Forelimb muscle (tissue), 1 donor: ENCODE measurements around the gene TTC7B. TPM values are rescaled to one million over a fixed set of nuclear protein-coding genes. Genes with fewer than 3 reads are reported as not detected.

Experiments used
- DNase-seq: peaks from one replicate; pipeline ENCODE4 v3.0.0-alpha.2; 2013; ENCODE audit warnings: low read depth
- polyA plus RNA-seq: library from polyadenylated mRNA; unstranded; fragments of 120-200 nt; gene quantifications from one replicate; pipeline ENCODE4 v1.2.1, GENCODE V29; 2013; ENCODE audit not compliant: insufficient read length

Gene TTC7B
- polyA plus RNA-seq, 1 donor = 33.2 TPM

DNA sequence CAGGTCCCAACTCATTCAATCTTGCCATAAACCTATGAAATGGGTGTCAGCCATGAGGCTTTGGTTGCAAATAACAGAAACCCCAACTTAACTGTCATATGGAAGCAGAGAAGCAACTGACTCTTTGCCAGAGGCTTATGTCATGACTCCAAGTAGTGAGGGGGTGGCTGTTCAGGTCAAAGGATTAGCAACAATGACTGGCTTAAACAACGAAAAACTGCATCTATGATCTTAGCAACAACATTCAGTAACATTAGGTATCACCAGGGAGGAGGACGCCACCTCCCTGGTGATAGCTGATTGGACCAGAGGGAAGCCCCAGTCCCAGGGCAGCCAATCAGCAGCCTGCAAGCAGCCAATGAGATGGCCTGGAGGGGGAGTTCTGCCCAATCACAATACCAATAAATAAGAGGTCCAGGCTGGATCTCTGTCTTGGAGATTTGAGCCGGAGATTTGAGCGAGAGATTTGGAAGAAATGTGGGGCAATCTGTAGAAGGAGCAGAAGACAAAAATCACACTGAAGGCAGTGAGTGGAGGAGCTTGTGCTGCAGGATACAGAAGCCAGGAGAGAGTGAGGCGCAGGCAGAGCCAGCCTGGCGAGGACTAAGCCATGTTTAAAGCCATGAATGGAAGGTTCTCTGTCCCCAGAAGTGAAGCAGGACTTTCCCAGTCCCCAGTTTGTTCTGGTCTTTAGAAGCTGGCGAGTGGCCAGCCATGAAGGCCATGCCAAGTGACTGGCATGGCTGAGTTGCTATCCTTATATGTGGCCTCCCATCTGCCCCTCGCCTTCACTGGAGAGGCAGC is 326.1 kb downstream of the TTC7B start:
- no peak for DNase-seq

DNA sequence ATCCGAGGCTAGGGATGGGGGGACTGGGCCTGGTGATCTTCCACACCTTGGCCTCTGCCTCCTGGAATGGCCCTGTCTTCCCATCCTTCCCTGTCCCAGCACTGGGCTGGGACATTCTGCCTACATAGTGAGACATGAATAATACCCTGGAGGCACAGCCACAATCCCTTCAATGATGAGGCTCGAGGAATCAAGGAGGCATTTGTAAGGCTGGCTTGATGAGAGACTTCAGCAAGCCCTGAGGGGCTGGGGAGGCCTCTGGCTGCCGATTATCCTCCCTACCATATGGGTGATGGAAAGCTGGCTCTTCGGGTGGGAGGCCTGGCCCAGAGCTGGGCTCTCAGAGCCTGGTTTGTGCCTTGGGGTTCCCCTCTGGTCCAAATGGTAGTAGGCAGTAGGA is 326.9 kb downstream of the TTC7B start:
- no peak for DNase-seq

DNA sequence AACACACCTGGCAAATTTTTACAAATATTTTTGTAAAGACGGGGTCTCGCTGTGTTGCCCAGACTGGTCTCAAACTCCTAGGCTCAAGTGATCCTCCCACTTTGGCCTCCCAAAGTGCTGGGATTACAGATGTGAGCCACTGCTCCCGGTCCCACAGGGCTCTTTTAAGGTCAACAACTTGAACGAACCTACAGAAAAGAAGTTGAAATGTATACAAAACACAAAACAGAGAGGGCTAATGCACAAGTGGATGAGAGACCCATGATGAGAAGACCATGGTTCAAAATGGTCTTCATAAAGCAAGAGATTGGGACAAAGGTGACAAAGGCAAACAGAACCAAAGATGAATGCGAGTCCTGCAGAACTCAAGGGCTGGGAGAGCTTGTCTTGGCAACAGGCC is 328.0 kb downstream of the TTC7B start:
- no peak for DNase-seq

DNA sequence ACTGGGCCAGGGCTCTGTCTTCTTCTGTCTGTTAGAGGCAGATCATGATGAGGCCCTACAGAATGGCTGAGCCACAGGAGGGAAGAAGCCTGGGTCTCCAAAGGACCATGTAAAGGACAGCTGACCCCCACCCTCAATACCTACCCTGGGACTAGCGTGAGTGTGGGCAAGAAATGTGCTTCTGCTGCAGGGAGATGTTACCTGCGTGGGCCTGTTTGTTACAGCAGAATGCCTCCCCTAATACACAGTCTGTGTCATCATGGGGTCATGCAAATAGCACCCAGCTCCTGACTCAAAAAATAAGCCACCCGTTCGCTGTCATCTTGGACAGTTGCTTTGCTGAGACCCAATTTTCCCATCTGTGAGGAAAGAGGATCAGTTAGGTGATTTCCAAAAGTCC is 328.8 kb downstream of the TTC7B start:
- no peak for DNase-seq

DNA sequence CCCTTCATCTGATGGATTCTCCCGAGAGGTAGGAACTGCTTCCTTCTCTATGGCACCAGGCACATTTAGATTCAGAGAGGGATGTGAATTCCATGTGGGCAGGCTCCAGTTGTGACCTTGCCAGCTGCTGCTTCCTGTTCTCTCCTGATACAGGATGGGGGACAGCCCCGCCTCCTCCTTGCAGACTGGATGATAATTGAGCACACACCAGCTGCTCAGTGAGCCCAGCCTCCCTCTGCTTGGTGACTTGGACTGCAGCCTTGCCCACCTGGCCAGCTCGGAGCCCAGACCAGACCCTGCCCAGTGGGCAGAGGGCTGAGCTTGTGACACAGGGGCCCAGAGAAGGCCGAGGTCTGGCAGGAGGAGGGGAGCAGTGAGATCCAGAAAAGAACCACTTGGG is 329.2 kb downstream of the TTC7B start:
- DNase-seq = no peak

DNA sequence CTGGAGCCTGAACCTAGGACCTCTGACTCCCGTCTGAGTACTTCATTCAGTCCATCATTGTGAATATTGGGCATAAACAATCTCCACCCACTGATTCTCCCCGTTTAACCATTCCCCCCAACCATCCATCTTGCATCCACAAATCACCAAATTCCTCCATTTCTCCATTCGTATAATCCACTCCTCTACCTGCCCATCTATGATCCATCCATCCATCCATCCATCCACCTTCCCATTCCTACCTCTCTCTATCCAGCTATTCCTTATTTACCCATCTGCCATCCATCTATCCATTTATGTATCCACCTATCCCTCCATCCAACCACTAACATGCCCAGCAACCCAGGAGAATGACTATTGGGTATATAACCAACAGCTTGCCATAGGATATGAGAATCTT is 331.9 kb downstream of the TTC7B start:
- DNase-seq = no peak

DNA sequence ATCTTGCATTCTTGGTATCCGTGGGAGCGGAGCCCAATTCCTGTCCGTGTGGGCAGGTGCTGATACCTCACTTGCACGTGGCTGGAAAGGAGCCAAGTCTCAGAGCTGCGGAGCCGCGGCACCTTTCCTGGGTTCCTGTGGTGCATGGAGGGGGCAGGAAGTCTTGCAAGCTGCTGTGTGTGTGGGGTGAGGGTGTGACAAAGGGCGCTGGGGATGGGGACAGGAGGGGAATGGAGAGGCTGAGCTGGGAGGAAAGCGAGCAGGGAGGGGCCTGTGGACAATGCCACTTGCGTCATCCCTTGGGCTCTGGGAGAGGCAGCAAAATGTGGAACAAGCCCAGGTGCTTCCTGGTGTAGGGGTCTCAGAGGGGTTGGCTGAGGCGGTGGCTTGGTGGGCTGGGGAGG is 332.7 kb downstream of the TTC7B start:
- DNase-seq = no peak

DNA sequence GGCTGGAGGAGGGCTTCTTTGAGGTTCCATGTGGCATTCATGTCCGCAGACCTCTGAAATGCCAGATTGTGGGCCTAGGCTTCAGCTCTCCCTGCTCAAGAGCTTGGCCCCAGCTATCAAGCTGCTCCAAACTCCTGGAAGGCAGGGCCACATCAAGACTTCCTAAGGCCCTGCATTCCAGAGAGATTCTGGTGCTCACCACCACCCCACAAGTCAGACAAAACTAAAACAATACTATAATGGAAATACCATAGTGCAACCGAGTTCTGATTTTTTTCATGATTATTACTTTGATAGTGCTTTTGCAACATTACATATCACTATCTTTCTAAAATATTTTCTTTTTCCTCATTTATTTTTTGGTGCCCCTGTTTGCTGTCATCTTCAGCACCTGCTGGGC is 333.1 kb downstream of the TTC7B start:
- DNase-seq = no peak

DNA sequence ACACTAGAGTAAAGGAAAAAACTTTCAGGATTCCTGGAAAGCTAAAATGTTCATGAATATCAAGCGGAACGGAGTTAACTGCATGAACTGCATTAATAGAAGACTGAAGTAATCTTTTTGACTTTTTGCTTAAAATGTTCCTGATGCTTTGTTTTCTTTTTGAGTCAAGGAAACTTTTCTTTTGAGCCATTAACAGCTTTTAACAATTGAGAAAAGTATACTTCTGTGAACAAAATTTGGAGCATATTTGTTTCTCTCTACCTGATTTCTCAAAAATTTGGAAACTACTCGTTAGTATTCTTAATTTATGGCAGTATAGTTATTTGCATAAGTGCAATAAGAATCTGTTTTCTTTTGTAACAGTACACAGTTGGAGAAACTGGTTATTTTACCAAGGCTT is 340.9 kb downstream of the TTC7B start:
- DNase-seq = no peak

Other genes with a start within 250 kb of the TTC7B start
- 7.4 TPM for gene RPS6KA5, start 244.2 kb upstream of the TTC7B start, polyA plus RNA-seq